SJSA1 (cell line): ENCODE results near the gene ETS2. TPM values are rescaled to one million over a fixed set of nuclear protein-coding genes. Genes with fewer than 3 reads are reported as not detected.

Source experiments
- DNase-seq, 2 experiments: peaks; one replicate each; pipeline ENCODE4 v3.0.0-alpha.2; 2015 to 2020; ENCODE audit warnings: low spot score in 2 of 2, low read depth in 1 of 2
- H3K27ac ChIP-seq: fragments of 250-450 bp; sonication (Bioruptor Pico); 2 replicates; pipeline ENCODE4 v1.5.1; 2020; ENCODE audit warnings: mild to moderate bottlenecking, moderate library complexity
- H3K27me3 ChIP-seq: fragments of 250-450 bp; sonication (Bioruptor Pico); replicated peaks from 2 replicates; pipeline ENCODE4 v1.5.1; 2020; ENCODE audit warnings: mild to moderate bottlenecking, moderate library complexity
- H3K36me3 ChIP-seq: fragments of 250-450 bp; sonication (Bioruptor Pico); 2 replicates; pipeline ENCODE4 v1.5.1; 2020; ENCODE audit warnings: mild to moderate bottlenecking
- H3K4me1 ChIP-seq: fragments of 250-450 bp; sonication (Bioruptor Pico); replicated peaks from 2 replicates; pipeline ENCODE4 v1.6.1; 2021; ENCODE audit warnings: mild to moderate bottlenecking
- H3K4me3 ChIP-seq: fragments of 250-450 bp; sonication (Bioruptor Pico); 2 replicates; pipeline ENCODE4 v1.5.1; 2020; ENCODE audit warnings: mild to moderate bottlenecking
- H3K9me3 ChIP-seq: fragments of 250-450 bp; sonication (Bioruptor Pico); replicated peaks from 2 replicates; pipeline ENCODE4 v1.5.1; 2020; ENCODE audit warnings: mild to moderate bottlenecking
- total RNA-seq: library from RNA; depleted of rRNA; stranded (reverse); fragments of >200 nt; shearing (Covaris generic); gene quantifications from 2 replicates; pipeline ENCODE4 v1.2.3, GENCODE V29; 2014

ETS2 gene
- total RNA-seq, 1 experiment from 2014 or later = 48.2 TPM

DNA sequence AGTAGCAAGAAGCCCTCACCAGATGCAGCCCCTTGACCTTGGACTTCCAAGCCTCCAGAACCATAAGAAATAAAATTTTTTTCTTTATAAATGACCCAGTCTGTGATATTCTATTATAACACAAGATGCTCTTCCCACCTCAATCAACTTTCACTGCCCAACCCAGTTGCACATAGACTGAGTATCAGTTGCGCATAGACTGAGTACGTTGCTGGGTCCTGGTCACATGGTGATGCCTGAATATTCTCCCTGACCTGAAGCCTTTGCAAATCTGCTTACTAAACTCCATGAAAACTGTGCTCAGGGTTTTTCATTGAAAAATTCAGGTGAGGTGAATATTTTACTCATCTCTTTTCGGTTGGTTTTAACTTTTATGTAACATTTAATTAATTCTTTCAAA is 59.2 kb downstream of the ETS2 start:
- no peaks in the 10 kb centered on the region for H3K9me3 ChIP-seq
- no peaks in the 10 kb centered on the region for H3K27me3 ChIP-seq
- DNase-seq = no peak
- no peaks in the 10 kb centered on the region for H3K36me3 ChIP-seq
- H3K4me3 ChIP-seq = no peak overlapping the region
- H3K27ac ChIP-seq = no peak overlapping the region
- H3K4me1 ChIP-seq = no peaks in the 10 kb centered on the region

DNA sequence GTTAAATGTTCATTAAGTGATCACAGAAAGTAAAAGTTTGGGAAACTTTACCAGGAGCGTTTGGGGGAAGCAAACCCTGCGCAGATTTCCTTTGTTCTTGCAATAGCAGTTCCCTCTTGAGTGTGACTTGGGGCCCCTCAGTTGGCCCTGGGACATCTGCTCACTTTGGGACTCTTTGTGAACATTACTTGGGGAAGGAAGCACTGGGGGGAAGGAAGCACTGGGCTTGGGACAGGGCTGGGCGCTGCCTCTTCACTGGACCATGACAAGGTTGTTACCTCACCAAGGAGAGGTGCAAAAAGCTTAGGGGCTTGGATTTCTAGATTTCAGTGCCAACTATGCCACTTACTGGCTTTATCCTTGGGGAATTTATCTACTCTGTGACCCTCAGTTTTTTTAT is 63.5 kb downstream of the ETS2 start:
- no peak for DNase-seq
- Histone ChIP-seq H3K36me3 (no peaks in the 10 kb centered on the region), H3K27ac (no peak overlapping the region), H3K4me3 (no peak overlapping the region), H3K9me3 (no peaks in the 10 kb centered on the region), H3K4me1 (no peaks in the 10 kb centered on the region), H3K27me3 (no peaks in the 10 kb centered on the region)

- no peaks in the 10 kb centered on the region for H3K27me3 ChIP-seq
- H3K36me3 ChIP-seq = no peaks in the 10 kb centered on the region
- H3K27ac ChIP-seq = no peak overlapping the region
- H3K9me3 ChIP-seq = no peaks in the 10 kb centered on the region
- H3K4me1 ChIP-seq = no peaks in the 10 kb centered on the region
- peak in 1 of 2 experiments; percentile 11 for DNase-seq
- no peak overlapping the region for H3K4me3 ChIP-seq
Measured at GRCh38 chr21:38869946-38870345, 64.2 kb downstream of the ETS2 start.
